B cell (primary cell): ENCODE measurements around the gene ERGIC1.

Source experiments
- EZH2 ChIP-seq: IDR thresholded peaks from 2 replicates; pipeline ENCODE4 v1.6.1; 2012; ENCODE audit warnings: borderline replicate concordance, low read depth, mild to moderate bottlenecking, moderate library complexity, low read length; ENCODE audit not compliant: insufficient read depth, poor library complexity, severe bottlenecking
- TF ChIP-seq, protein P1 (sequence below): fragments of 200-600 bp; IDR thresholded peaks from one replicate; pipeline ENCODE4 v1.8.0; 2022; ENCODE audit warnings: antibody characterized with exemption, mild to moderate bottlenecking

DNA sequence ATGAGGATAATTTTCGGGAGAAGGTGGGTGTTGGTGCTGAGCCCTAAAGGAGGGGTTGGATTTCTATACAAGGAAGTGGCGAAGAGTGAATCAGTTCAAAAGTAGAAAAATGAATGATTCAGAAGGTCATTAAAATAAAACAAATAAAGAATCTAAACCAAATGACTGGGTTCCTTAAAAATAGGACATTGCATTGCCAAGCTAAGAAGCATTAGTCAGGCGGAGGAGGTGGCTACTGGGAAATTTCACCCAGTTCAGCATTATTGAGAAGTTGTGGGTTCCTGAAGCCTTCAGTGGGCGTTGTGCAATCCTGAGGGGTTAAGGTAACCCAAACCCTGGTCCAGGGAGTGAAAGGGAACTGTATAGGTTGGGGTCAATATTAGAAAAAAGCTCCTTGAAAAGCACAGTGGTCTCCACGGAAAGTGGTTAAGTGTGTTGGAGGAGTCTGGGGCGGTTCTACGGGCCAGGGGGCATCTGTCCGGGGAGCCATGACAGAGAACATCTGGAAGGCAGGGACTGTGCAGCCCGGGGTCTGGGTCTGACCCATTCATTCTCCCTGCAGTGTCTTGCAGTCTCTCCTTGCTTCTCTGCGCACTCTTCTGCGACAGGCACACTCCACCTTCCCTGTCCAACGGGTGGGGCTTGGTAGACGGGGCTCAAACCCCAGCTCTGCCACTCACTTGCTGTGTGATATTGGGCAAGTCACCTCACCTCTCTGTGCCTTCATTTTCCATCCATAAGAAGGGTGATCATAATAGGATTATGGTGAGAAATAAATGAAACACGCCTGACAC is 35.4 kb upstream of the ERGIC1 start:
- TF ChIP-seq, protein P1, sequence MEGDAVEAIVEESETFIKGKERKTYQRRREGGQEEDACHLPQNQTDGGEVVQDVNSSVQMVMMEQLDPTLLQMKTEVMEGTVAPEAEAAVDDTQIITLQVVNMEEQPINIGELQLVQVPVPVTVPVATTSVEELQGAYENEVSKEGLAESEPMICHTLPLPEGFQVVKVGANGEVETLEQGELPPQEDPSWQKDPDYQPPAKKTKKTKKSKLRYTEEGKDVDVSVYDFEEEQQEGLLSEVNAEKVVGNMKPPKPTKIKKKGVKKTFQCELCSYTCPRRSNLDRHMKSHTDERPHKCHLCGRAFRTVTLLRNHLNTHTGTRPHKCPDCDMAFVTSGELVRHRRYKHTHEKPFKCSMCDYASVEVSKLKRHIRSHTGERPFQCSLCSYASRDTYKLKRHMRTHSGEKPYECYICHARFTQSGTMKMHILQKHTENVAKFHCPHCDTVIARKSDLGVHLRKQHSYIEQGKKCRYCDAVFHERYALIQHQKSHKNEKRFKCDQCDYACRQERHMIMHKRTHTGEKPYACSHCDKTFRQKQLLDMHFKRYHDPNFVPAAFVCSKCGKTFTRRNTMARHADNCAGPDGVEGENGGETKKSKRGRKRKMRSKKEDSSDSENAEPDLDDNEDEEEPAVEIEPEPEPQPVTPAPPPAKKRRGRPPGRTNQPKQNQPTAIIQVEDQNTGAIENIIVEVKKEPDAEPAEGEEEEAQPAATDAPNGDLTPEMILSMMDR = no peak
- no peak for TF ChIP-seq EZH2
